K562 (cell line): ENCODE results near the gene HPCAL1. TPM values are rescaled to one million over a fixed set of nuclear protein-coding genes. Genes with fewer than 3 reads are reported as not detected.

Experiments
- ATAC-seq: fragments of 200-7000 bp; cut with Tn5 transposase; 3 replicates; pipeline ENCODE4 v1.9.1; 2020; ENCODE audit warnings: moderate library complexity
- BruUV-seq: library from RNA; stranded (reverse); fragments of 400-500 nt; replicated peaks from 2 replicates; lab custom pipeline; 2021; lab: Mats Ljungman, UMichigan
- CTCF ChIA-PET: fragments of 300-600 bp; formaldehyde crosslinking; extraction: SDS; loops from one replicate; lab custom pipeline; 2021; ENCODE audit warnings: low intra/inter-chr PET ratio; lab: Yijun Ruan, JAX
- POLR2A ChIA-PET: fragments of 300-600, 350-650 bp; sonication (Branson Sonifier 250); formaldehyde crosslinking; extraction: SDS; loops from one replicate; lab custom pipeline; 2021; ENCODE audit warnings: antibody characterized with exemption, inconsistent platforms; lab: Yijun Ruan, JAX
- DNase-seq, 4 experiments: peaks; one replicate each; pipeline versions ENCODE4 v3.0.0 to v3.0.0-alpha.2; 2011 to 2018; ENCODE audit warnings: low spot score in 3 of 4, mixed read lengths in 3 of 4; ENCODE audit errors: extremely low read depth in 1 of 4
- FAIRE-seq: peaks from 2 replicates; lab custom pipeline; 2011; peaks lifted over from hg19 to GRCh38; lab: Jason Lieb, UNC
- H2AFZ ChIP-seq: 2 replicates; pipeline ENCODE4 v1.6.0; 2011; ENCODE audit warnings: low read depth, low read length, control low read depth, inconsistent platforms
- H3K27ac ChIP-seq: fragments of 200-600 bp; 3 replicates; pipeline ENCODE4 v1.8.0; 2011; ENCODE audit warnings: low read depth, mild to moderate bottlenecking, control low read depth, inconsistent platforms, low read length, moderate library complexity, mixed read lengths; ENCODE audit errors: extremely low read depth
- H3K27me3 ChIP-seq, 2 experiments: fragments of 300-600 bp in 1 of 2; 2 replicates in 1 of 2; 3 replicates in 1 of 2; pipeline versions ENCODE4 v1.6.0 to v1.8.0; 2011; ENCODE audit warnings: inconsistent platforms in 2 of 2, low read length in 2 of 2, mild to moderate bottlenecking in 1 of 2, mixed read lengths in 1 of 2, moderate library complexity in 1 of 2; ENCODE audit not compliant: control insufficient read depth in 2 of 2, insufficient read depth in 2 of 2
- H3K36me3 ChIP-seq: fragments of 300-600 bp; 3 replicates; pipeline ENCODE4 v1.8.0; 2011; ENCODE audit warnings: mild to moderate bottlenecking, low read length, inconsistent platforms; ENCODE audit not compliant: control insufficient read depth, insufficient read depth
- H3K4me1 ChIP-seq, 2 experiments: fragments of 200-600 bp in 1 of 2; replicated peaks in 1 of 2; 2 replicates in 1 of 2; 3 replicates in 1 of 2; pipeline versions ENCODE4 v1.5.1 to v1.8.0; 2011; ENCODE audit warnings: inconsistent platforms in 2 of 2, low read length in 2 of 2, mild to moderate bottlenecking in 1 of 2, mixed read lengths in 1 of 2, moderate library complexity in 1 of 2; ENCODE audit not compliant: control insufficient read depth in 2 of 2, insufficient read depth in 2 of 2
- H3K4me2 ChIP-seq: 2 replicates; pipeline ENCODE4 v1.6.1; 2011; ENCODE audit warnings: low read length, control low read depth, inconsistent platforms, mixed read lengths; ENCODE audit not compliant: insufficient read depth
- H3K4me3 ChIP-seq: fragments of 200-600 bp; sonication (generic), shearing (Covaris generic); 2 replicates; pipeline ENCODE4 v1.5.1; 2016; ENCODE audit warnings: control low read depth, inconsistent platforms
- H3K79me2 ChIP-seq: fragments of 200-600 bp; 3 replicates; pipeline ENCODE4 v1.8.0; 2011; ENCODE audit warnings: low read length, inconsistent platforms; ENCODE audit not compliant: control insufficient read depth, insufficient read depth
- H3K9ac ChIP-seq, 2 experiments: 2 replicates each; pipeline versions ENCODE4 v1.6.0 to v1.6.1; 2011; ENCODE audit warnings: low read depth in 2 of 2, low read length in 2 of 2, control low read depth in 1 of 2, inconsistent platforms in 1 of 2, mild to moderate bottlenecking in 1 of 2, mixed read lengths in 1 of 2; ENCODE audit not compliant: insufficient read depth in 1 of 2
- H3K9me1 ChIP-seq: one replicate; pipeline ENCODE4 v1.6.0; 2011; ENCODE audit warnings: inconsistent platforms, mild to moderate bottlenecking, low read length, moderate library complexity; ENCODE audit not compliant: control insufficient read depth, insufficient read depth
- H3K9me3 ChIP-seq: replicated peaks from 2 replicates; pipeline ENCODE4 v1.5.1; 2011; ENCODE audit warnings: low read depth, low read length, inconsistent platforms; ENCODE audit not compliant: control insufficient read depth, insufficient read depth
- H4K20me1 ChIP-seq: replicated peaks from 2 replicates; pipeline ENCODE4 v1.6.1; 2011; ENCODE audit warnings: low read length, inconsistent platforms, mixed read lengths; ENCODE audit not compliant: control insufficient read depth, insufficient read depth
- PKNOX1 ChIP-seq: fragments of 450-650 bp; IDR thresholded peaks from 2 replicates; pipeline ENCODE4 v1.6.1; 2016
- ZFP36 ChIP-seq: fragments of 150-350 bp; IDR thresholded peaks from 2 replicates; pipeline ENCODE4 v1.6.1; 2018; ENCODE audit warnings: low read length, low read depth; ENCODE audit not compliant: partially characterized antibody
- WGBS: fragments of 100-300 bp; shearing (Covaris generic); methylation state at CpG from one replicate; pipeline ENCODE4 v1.1.6; 2016; ENCODE audit warnings: low coverage, mixed read lengths; ENCODE audit not compliant: insufficient coverage; ENCODE audit errors: missing lambda C conversion rate; 5-methylcytosine and 5-hydroxymethylcytosine counted together
- in situ Hi-C: fragments of 300-500 bp; cut with MboI; formaldehyde crosslinking; loops from 4 replicates; pipeline ENCODE4 v1.15.0; 2018; ENCODE audit warnings: inconsistent platforms, mixed read lengths
- intact Hi-C: fragments of 100-400 bp; cut with micrococcal nuclease; formaldehyde crosslinking; loops from 2 replicates; pipeline ENCODE4 v1.14.2; 2022
- polyA plus RNA-seq, 8 experiments: library from polyadenylated mRNA; depleted of rRNA in 4 of 8; stranded (reverse) in 5 of 8; unstranded in 3 of 8; fragments of >200 nt; fragmentation: Nextera tagmentation in 2 of 8; fragmentation: Illumina TruSeq in 1 of 8; extraction: Ambion mirVana in 2 of 8; extraction: Trizol in 1 of 8; gene quantifications; 2 replicates each; pipeline versions ENCODE4 v1.2.1 to v1.2.3, GENCODE V29; 2011 to 2014; ENCODE audit warnings: inconsistent platforms in 1 of 8, missing spikeins in 1 of 8
- total RNA-seq, 7 experiments: library from RNA; depleted of rRNA in 6 of 7; stranded (reverse); fragments of >200 nt in 6 of 7; fragmentation: Illumina TruSeq in 2 of 7; extraction: Trizol in 2 of 7; gene quantifications; 2 replicates each; pipeline versions ENCODE4 v1.2.1 to v1.2.3, GENCODE V29; 2011 to 2021; ENCODE audit warnings: low replicate concordance in 1 of 7

Gene HPCAL1
- total and polyA plus RNA-seq, 9 of the 15 experiments (the other 6 are each of a cell fraction or from before 2014, with no cell fraction given): 2.7 to 65.5 (median 23.9) TPM

DNA sequence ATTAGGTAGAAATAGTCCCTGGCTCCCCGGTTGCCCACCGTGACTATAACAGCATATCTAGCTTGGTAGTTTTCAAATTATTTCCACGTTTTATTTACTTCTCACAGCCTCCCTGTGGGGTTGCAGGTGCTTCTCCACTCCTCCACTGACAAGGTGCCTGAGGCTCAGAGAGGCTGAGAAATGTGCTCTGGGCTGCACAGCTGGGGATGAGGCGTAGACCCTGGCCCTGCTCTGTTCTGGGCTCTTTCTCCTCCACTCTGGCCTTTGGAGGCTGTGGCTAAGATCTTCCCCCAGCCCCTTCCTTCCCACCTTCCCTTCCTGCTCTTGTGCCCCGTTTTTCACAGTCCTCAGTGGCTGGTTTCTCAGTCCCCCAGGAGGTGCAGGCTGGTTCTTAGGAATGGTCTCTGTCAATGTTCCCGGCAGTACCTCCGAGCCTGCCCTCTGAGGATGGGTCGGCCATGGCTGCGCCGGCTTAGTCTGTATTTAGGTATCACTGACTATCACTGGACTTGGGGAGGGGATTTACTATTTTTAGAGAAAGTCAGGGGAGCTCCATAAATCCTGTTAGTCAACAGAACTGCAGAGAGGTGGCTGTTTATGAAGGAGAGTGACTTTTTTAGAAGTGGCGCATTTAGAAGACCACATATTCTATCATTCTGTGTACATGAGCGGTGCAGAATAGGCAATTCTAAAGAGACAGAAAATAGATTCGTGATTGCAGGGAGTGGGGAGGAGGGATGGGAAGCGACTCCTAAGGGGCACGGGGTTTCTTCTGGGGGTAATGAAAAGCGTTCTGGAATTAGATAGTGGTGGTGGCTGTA lies 35.0 kb downstream of the HPCAL1 start:
- Histone ChIP-seq H3K9me1 (no peaks in the 10 kb centered on the region), H2AFZ (no peak overlapping the region), H3K4me2 (no peak overlapping the region), H3K27ac (no peak overlapping the region), H4K20me1 (no peaks in the 10 kb centered on the region; the same call in 1 of the 2 replicates), H3K79me2 (peaks cover 90% of the 10 kb centered on the region), H3K4me3 (no peak overlapping the region), H3K36me3 (peaks cover 13% of the 10 kb centered on the region; the same call in 2 of the 3 replicates), H3K9me3 (peaks cover 9% of the 10 kb centered on the region), H3K9ac (peak overlapping the region in 1 of 2 experiments; percentile 81; a peak in 2 of 4 replicates), H3K27me3 (no peaks in the 10 kb centered on the region), H3K4me1 (peaks cover 33 to 50% of the 10 kb centered on the region in 2 experiments)
- CTCF ChIA-PET: no interaction called here
- no TSS peak for BruUV-seq
- no peak for DNase-seq
- no peak for ATAC-seq
- TF ChIP-seq ZFP36: peak; percentile 5
- TF ChIP-seq PKNOX1: no peak
- FAIRE-seq: no peak
- intact Hi-C loops: no loop called here
- 66% methylated on average over 16 of the region's 16 CpGs for WGBS
- POLR2A ChIA-PET: interaction anchor here (0.9 to 2.2 kb wide), 2 partner anchors 9 to 11 kb away, joined by 5 to 7 read pairs; no protein-coding TSS in a partner anchor
- in situ Hi-C loops: no loop called here
